NCI-H526 treated with DMSO at 0.1 percent for 48 hours (cell line): ENCODE results near the gene ZNF513.
"Not testable (repeated sequence)": the region's sequence is repeated elsewhere in the genome, so short reads cannot be mapped to it uniquely, and the experiment has no call there.

Source experiments
- DNase-seq: peaks from one replicate; lab custom pipeline; 2025; lab: John Stamatoyannopoulos, UW

ZNF513 gene

GRCh38 chr2:27356056-27356381 lies 24.5 kb downstream of the ZNF513 start:
- no peak for DNase-seq

- DNase-seq, result no peak
These were observed 26.0 kb downstream of the ZNF513 start for GRCh38 chr2:27354597-27354927.

- DNase-seq, result no peak
These were observed 26.6 kb downstream of the ZNF513 start for GRCh38 chr2:27353762-27354596.

- not testable (repeated sequence) for DNase-seq
These were observed 27.2 kb downstream of the ZNF513 start for GRCh38 chr2:27353386-27353761.

GRCh38 chr2:27351802-27352598 lies 28.5 kb downstream of the ZNF513 start:
- DNase-seq, result no peak

- no peak for DNase-seq
These were observed 30.3 kb downstream of the ZNF513 start for GRCh38 chr2:27350106-27350693.

- DNase-seq, result no peak
These were observed 32.9 kb downstream of the ZNF513 start for GRCh38 chr2:27347641-27348040.

GRCh38 chr2:27336173-27336572 lies 44.4 kb downstream of the ZNF513 start:
- DNase-seq, result no peak

GRCh38 chr2:27335311-27335710 lies 45.2 kb downstream of the ZNF513 start:
- no peak for DNase-seq
